H1 (cell line): ENCODE results near the gene ATOH7. TPM values are rescaled to one million over a fixed set of nuclear protein-coding genes. Genes with fewer than 3 reads are reported as not detected.

Source experiments
- CHD2 ChIP-seq: IDR thresholded peaks from 2 replicates; pipeline ENCODE4 v1.6.1; 2012; ENCODE audit warnings: low read length, improper control_type of control experiment
- KDM4A ChIP-seq: IDR thresholded peaks from one replicate; pipeline ENCODE4 v1.7.1; 2012; ENCODE audit warnings: low read depth, mild to moderate bottlenecking, moderate library complexity, low read length, inconsistent platforms; ENCODE audit not compliant: severe bottlenecking
- NANOG ChIP-seq: IDR thresholded peaks from 2 replicates; pipeline ENCODE4 v1.6.1; 2011; ENCODE audit warnings: low read length, low read depth, mild to moderate bottlenecking, inconsistent platforms; ENCODE audit not compliant: insufficient read depth, poor library complexity, severe bottlenecking
- NRF1 ChIP-seq: IDR thresholded peaks from 2 replicates; pipeline ENCODE4 v1.6.1; 2011; ENCODE audit warnings: mild to moderate bottlenecking, low read depth, low read length, improper control_type of control experiment
- TBP ChIP-seq: IDR thresholded peaks from 2 replicates; pipeline ENCODE4 v1.6.1; 2011; ENCODE audit warnings: low read depth, low read length, improper control_type of control experiment
- polyA plus RNA-seq, 7 experiments: library from polyadenylated mRNA; depleted of rRNA in 3 of 7; stranded (reverse) in 5 of 7; unstranded in 2 of 7; fragments of >200 nt in 5 of 7; fragments of 200-250 nt in 2 of 7; gene quantifications; 1 replicate in 5 of 7; 2 replicates in 1 of 7; 4 replicates in 1 of 7; pipeline versions ENCODE4 v1.2.1 to v1.2.3, GENCODE V29; 2011 to 2013; ENCODE audit warnings: missing spikeins in 2 of 7, mixed read lengths in 2 of 7
- total RNA-seq: library from RNA; stranded (reverse); fragmentation: NEBNext Ultra II Directional; extraction: Animal tissue kit (Norgen Biotek cat#: 25700); gene quantifications from 2 replicates; pipeline ENCODE4 v1.2.1, GENCODE V29; 2021

Gene ATOH7
- total and polyA plus RNA-seq, 2 of the 8 experiments (the other 6 are each of a cell fraction or from before 2014, with no cell fraction given), result 0.39 to 1.0 TPM

DNA sequence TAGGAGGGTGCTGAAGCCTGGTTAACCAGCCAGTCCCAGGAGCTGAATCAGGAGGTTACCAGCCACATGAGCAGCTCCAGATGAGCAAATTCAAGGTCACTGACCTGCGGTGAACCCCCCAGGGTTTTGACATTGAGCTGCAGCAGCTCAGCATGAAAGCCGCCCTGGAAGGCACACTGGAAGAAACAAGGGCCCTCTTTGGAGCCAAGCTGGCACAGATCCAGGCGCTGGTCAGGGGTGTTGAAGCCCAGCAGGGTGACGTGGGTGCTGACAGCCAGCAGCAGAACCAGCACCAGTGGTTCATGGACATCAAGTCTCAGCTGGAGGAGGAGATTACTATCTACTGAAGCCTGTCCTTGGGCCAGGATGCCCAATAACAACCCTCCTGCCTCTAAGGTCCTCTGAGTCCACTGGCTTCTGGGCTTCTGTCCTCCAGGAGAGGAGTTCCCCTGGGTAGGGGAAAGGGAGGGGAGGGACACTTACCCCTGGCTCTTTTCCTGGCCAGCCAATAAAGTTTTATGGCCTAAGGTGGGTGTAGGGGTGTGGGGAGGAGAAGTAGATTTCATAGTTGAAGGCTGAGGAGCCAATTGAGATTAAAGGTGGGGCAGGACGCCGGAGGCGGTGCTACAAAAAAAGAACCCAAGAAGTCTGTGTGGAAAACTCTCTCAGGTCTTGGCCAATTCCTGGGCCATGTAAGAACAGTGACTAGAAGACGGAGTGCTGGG is 29.4 kb upstream of the ATOH7 start (continued):
- TF ChIP-seq KDM4A (no peak), CHD2 (no peak), TBP (no peak), NRF1 (no peak), NANOG (no peak)
